Activated CD4-positive, alpha-beta T cell treated with anti-CD3 and anti-CD28 coated beads for 24 hours (primary cell): ENCODE results near the gene CTNND2.
"Not testable (repeated sequence)": the region's sequence is repeated elsewhere in the genome, so short reads cannot be mapped to it uniquely, and the experiment has no call there.

Experiments used
- DNase-seq, 2 donors: peaks; one replicate each; pipeline ENCODE4 v3.0.0-alpha.2; 2020; ENCODE audit warnings: low read depth in 2 of 2

CTNND2 gene

DNA sequence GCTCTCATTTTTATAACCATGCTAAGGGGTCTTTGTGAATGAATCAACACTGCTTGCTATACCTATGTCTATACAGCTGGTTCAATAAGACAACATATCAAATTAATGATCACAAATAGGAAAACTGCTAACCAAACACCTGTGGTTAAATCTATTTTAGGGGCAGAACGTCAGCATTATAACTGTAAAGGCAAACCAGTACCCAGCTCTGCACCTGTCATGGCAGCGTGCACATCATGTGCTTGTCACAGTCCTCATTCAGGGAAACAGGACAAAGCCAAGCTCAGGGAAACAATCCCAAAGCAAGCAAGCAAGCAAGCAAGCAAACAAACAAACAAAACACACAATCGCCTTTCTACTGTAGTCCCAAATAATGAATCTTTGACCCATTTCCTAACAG lies 865.5 kb downstream of the CTNND2 start:
- DNase-seq, result no peak

DNA sequence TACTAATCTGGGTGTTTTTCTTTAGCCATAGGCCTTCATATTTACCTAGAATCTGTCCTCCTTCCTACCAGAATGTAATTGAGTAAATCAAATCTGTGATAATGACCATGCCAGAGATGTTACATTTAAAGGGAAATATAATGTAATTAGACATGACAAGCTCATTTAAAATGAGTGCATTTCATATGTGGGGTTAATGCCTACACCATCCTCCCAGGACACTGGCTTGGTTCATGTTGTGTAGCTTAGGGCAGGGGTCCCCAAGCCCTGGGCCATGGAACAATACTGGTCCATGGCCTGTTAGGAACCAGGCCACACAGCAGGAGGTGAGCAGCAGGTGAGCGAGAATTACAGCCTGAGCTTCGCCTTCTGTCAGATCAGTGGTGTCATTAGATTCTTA lies 866.3 kb downstream of the CTNND2 start:
- no peak for DNase-seq

DNA sequence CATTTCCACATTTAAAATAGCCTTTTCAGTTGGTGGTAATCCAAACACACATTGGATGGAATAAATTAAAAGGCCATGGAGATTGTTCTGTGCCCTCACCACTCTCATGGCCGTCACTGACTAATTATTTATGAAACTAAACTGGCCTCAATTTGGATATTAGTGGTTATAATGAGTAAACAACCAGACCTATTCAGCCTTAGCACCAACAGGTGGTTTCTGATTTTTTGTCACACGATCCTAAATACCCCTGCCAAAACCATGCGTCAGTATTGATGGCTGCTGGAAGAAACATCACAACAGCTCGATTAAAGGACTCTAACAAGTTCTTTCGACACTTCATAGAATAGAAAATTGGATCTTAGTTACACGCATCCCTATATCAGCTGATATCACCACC lies 867.2 kb downstream of the CTNND2 start:
- DNase-seq, result no peak

DNA sequence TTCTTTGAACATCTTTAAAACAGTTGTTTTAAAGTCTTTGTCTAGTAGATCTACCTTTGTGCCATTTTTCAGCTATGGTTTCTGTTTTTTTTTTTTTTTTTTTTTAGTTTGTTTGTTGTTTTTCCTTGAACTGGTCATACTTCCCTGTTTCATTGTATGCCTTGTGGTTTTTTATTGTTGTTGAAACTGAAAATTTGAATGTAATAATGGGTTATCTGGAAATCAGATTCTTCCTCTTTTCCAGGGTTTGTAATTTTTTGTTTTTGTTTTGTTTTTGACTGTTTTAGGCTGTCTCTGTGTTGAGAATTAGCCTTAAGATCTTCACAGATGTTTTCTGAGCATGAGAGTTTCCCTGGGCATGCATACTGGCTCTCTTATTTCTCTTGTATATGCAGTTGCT lies 873.6 kb downstream of the CTNND2 start:
- no peak for DNase-seq

DNA sequence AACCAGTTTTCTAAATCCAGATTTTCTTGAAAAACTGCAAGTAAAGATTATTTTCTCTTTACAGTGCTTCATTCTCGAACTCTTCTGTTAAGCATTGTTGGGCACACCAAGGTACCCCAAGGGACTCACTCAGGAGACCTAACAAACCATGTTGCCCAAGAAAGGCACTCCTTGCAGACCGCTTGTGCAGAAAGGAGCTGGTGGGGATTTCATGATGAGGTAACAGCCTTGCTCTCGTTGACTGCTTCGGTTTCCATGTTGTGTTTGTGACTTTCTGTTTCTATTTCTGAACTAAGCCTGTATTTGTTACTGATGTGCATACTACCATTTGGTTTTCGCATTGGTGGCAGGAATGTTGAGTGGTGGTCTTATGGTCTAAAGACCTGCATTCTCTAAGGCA lies 876.6 kb downstream of the CTNND2 start:
- DNase-seq, result no peak

DNA sequence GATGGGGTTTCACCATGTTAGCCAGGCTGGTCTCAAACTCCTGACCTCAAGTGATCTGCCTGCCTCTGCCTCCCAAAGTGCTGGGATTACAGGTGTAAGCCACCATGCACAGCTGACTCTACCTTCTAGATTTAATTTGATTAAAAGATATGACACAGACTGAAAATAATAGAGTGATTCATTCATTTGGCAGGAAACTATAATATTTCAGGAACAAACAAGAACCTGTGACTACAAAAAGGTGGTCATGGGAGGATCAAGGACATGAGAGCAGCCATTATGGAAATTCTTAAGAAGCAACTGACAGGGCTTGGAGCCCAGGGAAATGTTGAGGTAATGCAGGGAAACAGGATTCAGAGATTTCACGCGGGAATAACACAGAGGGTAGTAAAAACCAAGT lies 877.7 kb downstream of the CTNND2 start:
- DNase-seq, result no peak

DNA sequence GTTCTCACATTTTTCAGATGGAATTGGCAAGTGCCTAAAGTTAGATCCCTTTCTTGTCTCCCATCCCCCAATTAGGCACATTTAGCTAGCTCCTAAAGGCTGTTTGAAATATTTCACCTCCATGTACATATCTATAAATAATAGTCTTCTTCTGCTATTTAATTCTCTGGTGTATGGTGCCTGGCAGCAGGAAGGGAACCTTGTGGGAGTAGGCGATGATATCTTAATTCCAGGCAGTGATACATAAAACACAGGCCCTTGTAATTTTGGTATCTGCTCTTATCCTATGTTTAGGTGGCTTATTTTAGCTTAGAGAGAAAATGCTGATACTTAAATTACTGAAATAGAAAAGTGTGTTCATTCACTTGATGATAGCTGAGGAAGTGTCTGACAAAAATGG lies 880.3 kb downstream of the CTNND2 start:
- DNase-seq, result no peak

DNA sequence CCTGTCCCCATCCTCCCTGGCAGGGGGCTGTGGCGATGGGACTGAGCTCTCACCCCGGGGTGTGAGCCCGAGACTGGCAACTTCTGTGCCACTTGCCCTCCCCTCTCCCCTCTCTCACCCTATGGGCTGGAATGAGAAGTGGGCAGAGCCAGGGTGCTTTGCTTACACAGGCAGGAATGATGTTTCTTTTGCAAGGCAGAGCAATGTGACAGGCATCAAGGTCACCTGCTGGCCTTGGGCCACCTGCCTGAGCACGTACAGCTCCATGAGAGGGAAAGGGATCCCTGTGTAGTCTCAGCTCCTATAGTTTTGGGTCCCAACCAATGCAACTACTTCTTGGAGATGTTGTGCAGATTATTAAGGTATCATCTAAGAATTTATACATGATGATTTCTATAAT lies 890.5 kb downstream of the CTNND2 start:
- no peak for DNase-seq

DNA sequence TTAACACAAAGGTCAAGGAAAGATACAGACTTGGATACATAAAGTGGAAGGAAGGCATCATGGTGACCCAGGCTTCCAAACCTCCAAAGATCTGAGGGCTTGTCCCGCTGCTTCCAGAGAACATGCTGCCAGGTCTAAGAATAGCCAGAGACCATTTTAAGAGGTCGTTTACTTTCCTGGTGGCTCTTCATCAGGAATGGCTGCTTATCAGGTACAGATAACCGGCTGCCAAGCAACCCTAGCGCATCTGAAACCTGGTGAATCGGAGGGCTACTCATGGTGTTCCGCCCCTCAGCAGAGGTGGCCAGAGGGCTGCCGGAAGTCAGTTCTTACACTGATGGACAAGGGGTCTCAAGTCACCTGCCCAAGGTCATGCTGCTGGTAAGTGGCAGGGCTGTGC lies 892.0 kb downstream of the CTNND2 start:
- DNase-seq, result no peak

DNA sequence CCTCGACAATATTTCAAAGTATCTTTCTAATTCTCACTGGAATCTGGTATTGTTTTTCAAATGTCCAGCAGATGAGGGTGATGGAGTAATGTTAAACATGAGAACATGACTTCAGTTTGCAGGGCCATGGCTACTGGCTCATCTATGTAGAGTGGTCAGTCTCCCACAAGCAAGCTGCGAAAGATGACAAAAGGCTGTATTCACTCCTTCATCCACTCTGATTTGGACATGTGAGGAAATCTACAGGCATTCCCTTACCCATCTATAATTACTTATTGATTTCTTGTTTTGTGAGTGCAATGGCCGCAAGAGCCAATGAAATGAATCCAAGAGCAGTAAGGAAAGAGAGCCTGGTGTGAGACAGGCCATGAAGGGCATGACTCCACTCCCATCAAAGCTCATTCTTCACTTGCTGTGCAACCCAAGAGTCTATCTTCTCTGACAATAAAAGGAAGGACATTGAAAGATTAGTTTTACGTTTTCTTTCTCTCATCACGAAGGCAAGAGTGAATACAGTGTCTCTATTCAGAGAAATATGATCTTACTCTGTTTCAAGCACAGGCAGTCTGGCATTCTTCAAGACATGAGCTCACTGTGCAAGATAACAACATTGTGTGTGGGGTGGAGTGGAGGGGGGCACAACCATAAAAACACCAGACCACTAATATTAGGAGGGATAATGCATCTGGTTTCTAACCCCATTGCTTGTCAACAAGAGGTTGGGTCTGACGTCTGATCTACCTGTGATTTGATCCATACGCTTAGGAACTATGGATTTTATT lies 893.6 kb downstream of the CTNND2 start:
- no peak for DNase-seq

DNA sequence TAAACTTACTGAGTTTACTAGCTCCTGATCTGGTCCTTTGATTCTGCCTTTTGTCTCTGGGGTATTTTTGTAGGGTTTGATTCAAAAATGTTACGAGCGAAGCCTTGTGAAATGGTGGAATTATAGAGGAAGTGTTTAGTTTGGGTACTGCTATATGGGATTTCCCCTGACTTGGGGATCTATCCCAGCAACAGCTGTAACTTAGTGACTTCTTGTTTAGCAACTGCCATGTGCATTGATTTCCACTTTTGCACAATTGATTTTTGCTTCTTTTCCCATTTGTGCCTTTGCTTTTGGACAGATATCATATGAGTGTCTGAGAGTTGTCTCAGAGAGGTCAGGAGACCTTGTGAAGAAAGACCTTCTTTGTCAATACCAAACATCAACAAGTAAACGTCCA lies 894.7 kb downstream of the CTNND2 start:
- no peak for DNase-seq

DNA sequence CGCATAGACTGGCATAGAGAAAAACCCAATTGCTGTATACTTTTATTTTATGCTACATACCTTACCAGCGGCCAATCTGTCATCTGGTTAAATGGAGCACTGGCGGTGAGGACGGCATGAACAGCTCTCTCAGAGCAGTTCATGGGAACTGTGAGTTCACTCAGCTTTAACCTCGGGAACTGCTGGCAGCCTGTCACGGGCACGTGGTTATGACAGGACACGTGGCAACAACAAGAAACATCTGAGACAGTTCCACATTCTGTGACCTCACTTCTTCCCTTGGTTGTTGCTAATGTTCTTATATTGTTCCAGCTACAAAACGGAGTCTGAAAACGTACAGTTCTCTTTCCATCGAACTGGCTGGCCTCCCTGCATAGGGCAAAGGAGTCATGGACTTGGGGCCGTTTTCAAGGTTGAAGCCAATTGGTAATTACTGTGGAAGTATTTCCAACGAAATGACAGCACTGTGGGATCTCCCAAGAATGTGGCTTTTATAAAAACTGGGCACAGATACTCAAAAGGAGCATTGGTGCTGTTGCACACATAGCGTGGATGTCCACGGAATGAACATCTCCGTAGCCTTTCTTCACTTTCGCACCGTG lies 896.9 kb downstream of the CTNND2 start:
- DNase-seq, result no peak

DNA sequence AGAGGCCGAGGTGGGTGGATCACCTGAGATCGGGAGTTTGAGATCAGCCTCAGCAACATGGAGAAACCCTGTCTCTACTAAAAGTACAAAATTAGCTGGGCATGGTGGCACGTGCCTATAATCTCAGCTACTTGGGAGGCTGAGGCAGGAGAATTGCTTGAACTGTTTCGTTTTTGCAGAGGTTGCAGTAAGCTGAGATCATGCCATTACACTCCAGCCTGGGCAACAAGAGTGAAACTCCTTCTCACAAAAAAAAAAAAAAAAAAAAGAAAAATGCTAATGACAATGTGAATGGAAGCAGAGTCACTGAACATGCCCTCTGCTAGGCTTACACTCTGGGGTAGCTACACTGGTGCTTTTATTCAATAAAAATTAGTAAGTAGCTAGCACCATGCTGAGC lies 899.7 kb downstream of the CTNND2 start:
- not testable (repeated sequence) for DNase-seq

DNA sequence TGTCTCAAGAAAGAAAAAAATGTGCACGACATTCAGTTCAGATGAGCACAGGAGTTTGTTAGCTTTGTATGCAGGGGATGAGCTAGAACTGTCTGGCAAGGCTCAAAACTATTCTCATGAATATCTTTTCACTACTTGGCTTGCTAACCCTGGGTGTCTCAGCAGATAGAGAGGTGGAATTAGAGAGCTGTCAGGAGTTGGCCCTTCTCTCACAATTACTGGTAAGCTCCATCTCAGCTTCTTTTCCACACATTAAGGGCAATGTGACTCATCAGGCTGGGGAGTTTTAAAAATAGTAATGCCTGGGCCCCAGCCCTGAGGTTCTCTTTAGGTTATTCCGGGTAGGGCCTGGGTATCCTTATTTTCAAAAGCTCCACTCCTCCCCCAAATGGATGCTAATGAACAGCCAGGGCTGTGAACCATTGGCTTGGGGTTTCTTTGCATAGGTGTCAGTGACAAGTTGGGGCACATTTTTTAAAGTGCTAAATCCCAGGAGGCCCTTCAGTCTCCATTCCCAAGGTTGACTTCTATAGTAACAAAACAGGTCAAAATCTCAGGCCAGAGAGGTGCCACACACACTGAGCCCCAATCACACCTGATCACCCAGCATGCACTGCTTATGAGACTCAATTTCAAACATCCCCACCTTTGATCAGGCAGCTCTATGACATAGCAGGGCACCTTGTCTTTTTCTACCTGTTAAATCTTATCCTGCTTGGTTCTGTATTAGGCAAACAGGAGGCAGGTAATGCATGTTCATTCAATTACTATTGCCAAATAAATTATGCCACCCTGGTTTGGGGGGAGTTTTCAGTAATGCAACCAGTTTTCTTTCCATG lies 903.5 kb downstream of the CTNND2 start:
- DNase-seq, result no peak

DNA sequence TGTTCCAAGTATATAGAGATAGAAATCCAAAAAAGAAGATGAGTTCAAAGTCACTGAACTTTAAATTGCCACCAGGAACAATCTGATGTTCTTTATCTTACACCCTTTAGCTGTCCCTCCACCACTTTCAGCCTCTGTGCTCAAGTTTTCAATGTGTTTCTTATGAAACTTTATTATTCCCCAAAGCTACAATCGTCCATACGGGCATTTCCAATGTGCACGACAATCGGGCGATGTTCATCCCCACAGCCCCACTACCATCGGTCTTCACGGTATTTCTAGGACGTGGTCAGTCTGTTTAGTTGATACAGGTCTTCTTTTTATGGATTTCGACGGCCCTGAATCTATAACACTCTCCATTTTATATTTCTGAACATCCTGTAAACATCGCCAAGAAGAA lies 904.5 kb downstream of the CTNND2 start:
- no peak for DNase-seq

DNA sequence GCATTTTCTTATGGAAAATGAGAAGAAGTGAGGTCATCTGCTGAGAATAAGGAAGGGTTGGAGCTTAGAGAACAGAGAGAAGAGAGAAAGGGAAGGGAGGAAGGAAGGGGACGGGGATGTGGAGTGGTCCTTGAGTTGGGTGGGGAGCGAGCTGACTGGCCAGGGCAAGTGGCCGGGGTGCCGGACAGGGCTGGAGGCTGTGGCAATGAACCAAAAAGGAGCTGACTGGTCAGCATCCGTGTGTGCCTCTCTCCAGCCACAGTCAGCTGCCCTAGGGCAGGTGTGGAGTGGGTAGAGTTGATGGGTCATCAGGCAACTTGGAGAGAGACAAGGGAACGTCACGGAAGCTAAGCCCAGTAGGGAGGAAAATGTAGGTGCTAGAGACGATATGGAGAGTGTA lies 908.4 kb downstream of the CTNND2 start:
- no peak for DNase-seq

DNA sequence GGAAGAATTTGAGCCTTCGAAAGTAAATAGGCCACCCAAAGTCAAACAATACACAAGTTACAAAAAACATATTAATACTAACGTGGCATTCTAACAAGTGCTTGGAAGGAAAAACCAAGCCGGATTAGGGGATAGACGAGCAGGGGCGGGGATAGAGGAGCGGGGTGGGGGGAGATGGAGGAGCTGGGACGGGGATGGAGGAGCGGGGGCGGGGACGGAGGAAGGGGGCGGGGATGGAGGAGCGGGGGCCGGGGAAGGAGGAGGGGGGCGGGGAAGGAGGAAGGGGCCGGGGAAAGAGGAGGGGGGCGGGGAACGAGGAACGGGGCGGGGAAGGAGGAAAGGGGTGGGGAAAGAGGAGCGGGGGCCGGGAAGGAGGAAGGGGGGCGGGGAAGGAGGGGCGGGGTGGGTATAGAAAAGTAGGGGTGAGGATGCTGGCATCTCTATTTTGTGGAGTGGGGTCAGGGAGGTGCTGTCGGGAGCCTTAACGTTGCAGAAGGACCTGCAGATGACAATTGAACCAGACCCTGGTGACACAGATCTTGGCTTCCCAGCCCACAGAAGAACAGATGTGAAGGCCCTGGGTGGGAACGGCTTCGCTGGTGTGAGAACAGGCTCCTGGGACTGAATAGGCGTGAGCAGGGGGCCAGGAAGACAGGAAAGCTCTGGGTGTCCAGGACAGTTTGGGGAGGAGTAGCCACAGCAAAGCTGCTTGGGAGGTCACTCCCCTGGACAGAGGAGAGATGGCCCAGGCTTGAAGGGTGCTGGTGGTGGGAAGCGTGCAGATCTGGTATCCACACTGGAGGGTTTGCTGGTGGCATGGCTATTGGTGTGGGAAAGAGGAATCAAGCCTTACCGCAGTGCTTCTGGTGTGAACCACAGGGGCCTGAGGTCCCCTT lies 909.9 kb downstream of the CTNND2 start:
- DNase-seq, result no peak

DNA sequence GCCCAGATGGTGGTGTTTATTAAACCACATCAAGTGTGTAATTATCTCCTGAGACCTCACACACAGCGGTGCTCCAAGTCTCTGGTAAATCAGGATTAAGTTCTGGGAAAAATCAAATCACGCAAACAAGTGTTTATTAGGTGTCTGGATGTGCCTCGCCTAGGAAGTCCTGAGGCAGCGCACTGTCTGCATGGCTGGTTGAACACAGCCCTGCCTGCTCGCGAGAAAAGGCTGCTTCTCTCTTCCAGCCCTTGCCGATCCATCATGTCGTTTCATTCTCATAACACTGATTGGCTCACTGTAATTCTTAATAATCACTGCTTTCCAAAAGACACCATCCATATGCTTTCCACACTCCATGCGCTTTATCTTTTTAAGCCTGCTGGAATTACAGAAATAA lies 913.6 kb downstream of the CTNND2 start:
- no peak for DNase-seq

DNA sequence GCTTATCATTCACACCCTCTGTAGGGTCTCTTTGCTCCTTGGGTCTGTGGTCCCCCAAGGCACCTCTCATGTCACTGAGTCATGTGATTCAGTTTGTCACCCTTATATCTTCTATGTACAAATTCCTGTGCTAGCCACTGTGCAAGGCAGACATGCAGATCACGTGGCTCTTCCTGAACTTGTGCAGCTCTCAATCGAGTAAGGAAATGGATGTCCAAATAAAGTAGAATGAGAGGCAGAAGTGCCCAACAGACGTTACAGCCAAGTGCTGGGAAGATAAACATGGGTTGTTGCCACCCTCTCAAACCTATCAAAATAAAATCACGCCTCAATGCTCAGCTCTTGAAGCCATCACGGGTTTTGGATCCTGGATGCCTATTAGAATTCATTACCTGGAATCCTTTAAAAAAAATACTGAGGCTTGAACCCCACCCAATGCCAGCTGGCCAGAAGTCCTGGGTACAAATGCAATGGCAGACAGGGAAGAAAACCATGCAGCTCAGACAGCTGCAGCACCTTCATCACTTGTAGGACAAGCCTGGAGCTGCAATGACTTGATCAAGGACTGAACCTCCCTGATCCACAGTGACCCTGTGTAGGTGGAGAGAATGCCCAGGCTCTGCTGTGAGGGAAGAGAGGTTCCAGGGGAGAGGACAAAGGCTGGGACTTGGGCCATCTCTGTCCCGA lies 914.5 kb downstream of the CTNND2 start:
- no peak for DNase-seq

DNA sequence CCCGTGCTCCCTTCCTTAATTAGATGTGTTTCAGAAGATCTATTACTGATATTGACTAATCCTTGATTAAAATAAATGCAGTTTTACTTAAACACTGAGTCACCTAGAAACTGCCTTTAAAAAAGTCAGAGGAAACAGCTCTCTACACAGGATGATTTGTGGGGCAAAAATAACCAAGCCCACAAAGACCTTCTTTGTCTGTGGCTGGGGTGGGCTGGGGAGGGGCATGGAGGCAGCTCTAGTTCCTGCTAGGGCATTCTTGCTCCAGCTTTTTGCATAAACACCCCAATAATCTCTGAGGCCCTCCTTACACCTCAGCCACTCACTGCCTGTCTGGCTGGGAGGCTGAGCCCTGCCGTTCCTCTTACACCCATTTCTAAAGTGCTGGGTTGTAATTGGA lies 915.6 kb downstream of the CTNND2 start:
- DNase-seq, result no peak

DNA sequence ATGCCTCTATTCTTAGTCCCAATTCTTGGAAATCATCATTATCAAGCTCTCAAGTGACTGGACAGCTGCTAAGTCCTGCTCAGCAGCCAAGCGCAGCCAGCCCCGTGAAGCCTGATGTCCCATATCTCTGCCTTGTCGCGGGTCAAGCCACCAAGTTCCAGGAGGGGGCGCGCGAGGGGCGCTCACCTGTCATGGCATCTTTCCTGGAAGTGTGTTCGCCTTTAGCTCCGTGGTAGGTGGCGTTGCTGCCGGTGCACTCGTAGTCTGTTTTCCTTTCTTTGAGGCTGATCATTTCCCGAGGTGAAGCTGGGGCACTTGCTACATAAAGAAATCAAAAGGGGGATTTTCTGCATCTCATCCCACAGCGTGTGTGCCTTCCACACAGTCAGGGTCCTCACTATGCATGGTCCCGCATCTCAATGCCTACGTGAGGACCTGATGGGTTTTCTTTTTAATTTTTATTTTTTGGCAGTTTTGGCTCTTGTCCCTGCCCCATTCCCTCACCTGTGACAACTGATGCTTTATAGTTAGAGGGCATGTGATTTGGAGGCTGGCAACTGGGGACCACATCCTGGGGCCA lies 916.2 kb downstream of the CTNND2 start:
- peak; percentile 49 to 68 for DNase-seq
